HCT116 (cell line): ENCODE data around the gene AEBP1. TPM values are rescaled to one million over a fixed set of nuclear protein-coding genes. Genes with fewer than 3 reads are reported as not detected.

Experiments used
- ATAC-seq: fragments of 200-7000 bp; cut with Tn5 transposase; 2 replicates; pipeline ENCODE4 v1.9.1; 2020; ENCODE audit warnings: mild to moderate bottlenecking, moderate library complexity
- BruUV-seq: library from RNA; stranded (reverse); fragments of 400-500 nt; replicated peaks from 2 replicates; lab custom pipeline; 2021; lab: Mats Ljungman, UMichigan
- CTCF ChIA-PET: fragments of 300-600 bp; sonication (Branson Sonifier 250); formaldehyde crosslinking; loops from one replicate; lab custom pipeline; 2021; ENCODE audit warnings: antibody characterized with exemption; lab: Charles Lee
- POLR2A ChIA-PET: fragments of 300-600, 350-600 bp; sonication (Branson Sonifier 250); formaldehyde crosslinking; loops from one replicate; lab custom pipeline; 2021; ENCODE audit warnings: antibody characterized with exemption; lab: Charles Lee
- RAD21 ChIA-PET, 2 experiments: fragments of 300-600 bp; sonication (Branson Sonifier 250); formaldehyde crosslinking; loops; one replicate each; lab custom pipeline; 2023; ENCODE audit warnings: low total read pairs in 2 of 2; ENCODE audit not compliant: uncharacterized antibody in 2 of 2, unreplicated experiment in 2 of 2, low non-redundant PET in 1 of 2; lab: Charles Lee
- DNase-seq: peaks from one replicate; pipeline ENCODE4 v3.0.0-alpha.2; 2010; ENCODE audit warnings: low read depth, low spot score
- H2AFZ ChIP-seq: fragments of 200-600 bp; shearing (Covaris generic), sonication (generic); 2 replicates; pipeline ENCODE4 v1.6.1; 2017; ENCODE audit warnings: low read depth, mixed run types, mixed read lengths, antibody characterized with exemption, low read length; ENCODE audit not compliant: poor library complexity, severe bottlenecking
- H3K27ac ChIP-seq: 2 replicates; pipeline ENCODE4 v1.5.1; 2012; ENCODE audit warnings: low read depth, low read length
- H3K27me3 ChIP-seq: fragments of 200-600 bp; sonication (generic); 2 replicates; pipeline ENCODE4 v1.6.1; 2016; ENCODE audit warnings: mixed run types, low read length, mixed read lengths; ENCODE audit not compliant: insufficient read depth
- H3K36me3 ChIP-seq, 2 experiments: fragments of 200-500 bp in 1 of 2; fragments of 200-600 bp in 1 of 2; sonication (Bioruptor generic) in 1 of 2; sonication (generic) in 1 of 2; 2 replicates each; pipeline versions ENCODE4 v1.5.1 to v1.6.1; 2014 to 2016; ENCODE audit warnings: low read length in 2 of 2, inconsistent platforms in 1 of 2, mixed read lengths in 1 of 2, mixed run types in 1 of 2; ENCODE audit not compliant: insufficient read depth in 2 of 2, control insufficient read depth in 1 of 2
- H3K4me1 ChIP-seq, 2 experiments: fragments of 200-600 bp in 1 of 2; sonication (generic) in 1 of 2; 2 replicates each; pipeline versions ENCODE4 v1.5.1 to v1.6.1; 2012 to 2017; ENCODE audit warnings: low read length in 2 of 2, inconsistent platforms in 1 of 2, mild to moderate bottlenecking in 1 of 2, mixed read lengths in 1 of 2, mixed run types in 1 of 2, moderate library complexity in 1 of 2; ENCODE audit not compliant: insufficient read depth in 2 of 2, control insufficient read depth in 1 of 2
- H3K4me2 ChIP-seq: fragments of 200-600 bp; sonication (generic); 2 replicates; pipeline ENCODE4 v1.6.1; 2017; ENCODE audit warnings: mixed run types, low read length, mixed read lengths
- H3K4me3 ChIP-seq, 2 experiments: fragments of 200-600 bp in 1 of 2; sonication (generic) in 1 of 2; replicated peaks in 1 of 2; 2 replicates each; pipeline ENCODE4 v1.5.1; 2011 to 2016; ENCODE audit warnings: low read length in 2 of 2, control low read depth in 1 of 2, low read depth in 1 of 2, mild to moderate bottlenecking in 1 of 2, mixed read lengths in 1 of 2, mixed run types in 1 of 2
- H3K79me2 ChIP-seq: fragments of 200-600 bp; sonication (generic); 2 replicates; pipeline ENCODE4 v1.6.1; 2017; ENCODE audit warnings: mild to moderate bottlenecking, mixed run types, low read length, moderate library complexity, mixed read lengths; ENCODE audit not compliant: insufficient read depth
- H3K9ac ChIP-seq: fragments of 200-600 bp; sonication (generic); 2 replicates; pipeline ENCODE4 v1.6.1; 2016; ENCODE audit warnings: low read length, mixed read lengths
- H3K9me2 ChIP-seq: fragments of 200-600 bp; sonication (generic), shearing (Covaris generic); 2 replicates; pipeline ENCODE4 v1.6.1; 2017; ENCODE audit warnings: mixed run types, mild to moderate bottlenecking, moderate library complexity; ENCODE audit not compliant: insufficient read depth
- H3K9me3 ChIP-seq, 2 experiments: fragments of 200-500 bp in 1 of 2; fragments of 200-600 bp in 1 of 2; sonication (Bioruptor generic) in 1 of 2; sonication (generic) in 1 of 2; 2 replicates each; pipeline ENCODE4 v1.6.1; 2014 to 2017; ENCODE audit warnings: low read length in 2 of 2, mixed read lengths in 2 of 2, inconsistent platforms in 1 of 2, low read depth in 1 of 2, mild to moderate bottlenecking in 1 of 2, mixed run types in 1 of 2, moderate library complexity in 1 of 2; ENCODE audit not compliant: control insufficient read depth in 1 of 2, insufficient read depth in 1 of 2
- H4K20me1 ChIP-seq: fragments of 200-600 bp; sonication (generic), shearing (Covaris generic); 2 replicates; pipeline ENCODE4 v1.6.1; 2017; ENCODE audit warnings: mixed run types, mild to moderate bottlenecking, moderate library complexity; ENCODE audit not compliant: insufficient read depth
- CBX3 ChIP-seq: IDR thresholded peaks from 2 replicates; pipeline ENCODE4 v1.6.1; 2012; ENCODE audit warnings: low read depth
- EGR1 ChIP-seq: IDR thresholded peaks from 2 replicates; pipeline ENCODE4 v1.6.1; 2012; ENCODE audit warnings: low read depth
- EZH2 ChIP-seq: fragments of 200-600 bp; sonication (generic); IDR thresholded peaks from 2 replicates; pipeline ENCODE4 v1.6.1; 2017; ENCODE audit warnings: antibody characterized with exemption, mixed run types
- EZH2phosphoT487 ChIP-seq: fragments of 200-600 bp; IDR thresholded peaks from 2 replicates; pipeline ENCODE4 v1.6.1; 2018; ENCODE audit warnings: antibody characterized with exemption, borderline replicate concordance
- FOSL1 ChIP-seq: IDR thresholded peaks from 2 replicates; pipeline ENCODE4 v1.6.1; 2012; ENCODE audit warnings: low read depth
- RAD21 ChIP-seq: IDR thresholded peaks from 2 replicates; pipeline ENCODE4 v1.6.1; 2012; ENCODE audit warnings: low read depth, mild to moderate bottlenecking
- SP1 ChIP-seq: IDR thresholded peaks from 2 replicates; pipeline ENCODE4 v1.6.1; 2012; ENCODE audit warnings: low read depth
- YY1 ChIP-seq: IDR thresholded peaks from 2 replicates; pipeline ENCODE4 v1.6.1; 2011; ENCODE audit warnings: low read length, low read depth, moderate library complexity, mild to moderate bottlenecking; ENCODE audit not compliant: insufficient replicate concordance; ENCODE audit errors: extremely low read depth
- ZNF274 ChIP-seq: fragments of 200-500 bp; sonication (Bioruptor generic); IDR thresholded peaks from 2 replicates; pipeline ENCODE4 v1.6.1; 2014; ENCODE audit warnings: mild to moderate bottlenecking, low read depth, low read length, inconsistent platforms
- intact Hi-C: fragments of 100-400 bp; cut with micrococcal nuclease; formaldehyde crosslinking; loops from 2 replicates; pipeline ENCODE4 v1.10.0; 2022
- total RNA-seq: library from RNA; stranded (reverse); gene quantifications from one replicate; pipeline ENCODE4 v1.2.1, GENCODE V29; 2021; ENCODE audit not compliant: unreplicated experiment
- TF ChIP-seq, protein P1 (sequence below), 3 experiments: fragments of 200-600 bp in 1 of 3; sonication (generic) in 1 of 3; IDR thresholded peaks in 2 of 3; conservative IDR thresholded peaks in 1 of 3; 2 replicates each; pipeline ENCODE4 v1.5.1; 2012 to 2017; ENCODE audit warnings: low read depth in 2 of 3, low read length in 2 of 3, antibody characterized with exemption in 1 of 3, borderline replicate concordance in 1 of 3, control low read depth in 1 of 3, mild to moderate bottlenecking in 1 of 3, mixed read lengths in 1 of 3, mixed run types in 1 of 3, moderate library complexity in 1 of 3; ENCODE audit not compliant: insufficient read depth in 1 of 3

AEBP1 gene
- total RNA-seq, 1 experiment from 2014 or later, result 0.49 TPM

GRCh38 chr7:44116087-44116788 lies 12.1 kb downstream of the AEBP1 start:
- Histone ChIP-seq H4K20me1 (no peaks in the 10 kb centered on the region), H3K9me2 (no peaks in the 10 kb centered on the region), H3K27me3 (no peaks in the 10 kb centered on the region), H3K4me1 (no peaks in the 10 kb centered on the region), H3K27ac (no peak overlapping the region), H3K9ac (no peak overlapping the region), H3K4me3 (no peak overlapping the region), H3K79me2 (peaks cover 27% of the 10 kb centered on the region), H2AFZ (no peak overlapping the region), H3K9me3 (no peaks in the 10 kb centered on the region), H3K4me2 (no peak overlapping the region), H3K36me3 (peaks cover 31 to 32% of the 10 kb centered on the region in 2 experiments)
- ChIA-PET RAD21 (no interaction called here), CTCF (no interaction called here), POLR2A (no interaction called here)
- no TSS peak for BruUV-seq
- no peak for DNase-seq
- intact Hi-C loops, result no loop called here
- ATAC-seq, result no peak
- TF ChIP-seq, protein P1, sequence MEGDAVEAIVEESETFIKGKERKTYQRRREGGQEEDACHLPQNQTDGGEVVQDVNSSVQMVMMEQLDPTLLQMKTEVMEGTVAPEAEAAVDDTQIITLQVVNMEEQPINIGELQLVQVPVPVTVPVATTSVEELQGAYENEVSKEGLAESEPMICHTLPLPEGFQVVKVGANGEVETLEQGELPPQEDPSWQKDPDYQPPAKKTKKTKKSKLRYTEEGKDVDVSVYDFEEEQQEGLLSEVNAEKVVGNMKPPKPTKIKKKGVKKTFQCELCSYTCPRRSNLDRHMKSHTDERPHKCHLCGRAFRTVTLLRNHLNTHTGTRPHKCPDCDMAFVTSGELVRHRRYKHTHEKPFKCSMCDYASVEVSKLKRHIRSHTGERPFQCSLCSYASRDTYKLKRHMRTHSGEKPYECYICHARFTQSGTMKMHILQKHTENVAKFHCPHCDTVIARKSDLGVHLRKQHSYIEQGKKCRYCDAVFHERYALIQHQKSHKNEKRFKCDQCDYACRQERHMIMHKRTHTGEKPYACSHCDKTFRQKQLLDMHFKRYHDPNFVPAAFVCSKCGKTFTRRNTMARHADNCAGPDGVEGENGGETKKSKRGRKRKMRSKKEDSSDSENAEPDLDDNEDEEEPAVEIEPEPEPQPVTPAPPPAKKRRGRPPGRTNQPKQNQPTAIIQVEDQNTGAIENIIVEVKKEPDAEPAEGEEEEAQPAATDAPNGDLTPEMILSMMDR (IDR thresholded peaks at IDR 0.05 in 2 of 3, conservative IDR thresholded peaks at IDR 0.05 in 1 of 3; ENCODE audit: borderline replicate concordance in 1 of 3, insufficient read depth in 1 of 3, low read depth in 2 of 3, low read length in 2 of 3), result no peak
- TF ChIP-seq RAD21 (no peak), ZNF274 (no peak)

DNA sequence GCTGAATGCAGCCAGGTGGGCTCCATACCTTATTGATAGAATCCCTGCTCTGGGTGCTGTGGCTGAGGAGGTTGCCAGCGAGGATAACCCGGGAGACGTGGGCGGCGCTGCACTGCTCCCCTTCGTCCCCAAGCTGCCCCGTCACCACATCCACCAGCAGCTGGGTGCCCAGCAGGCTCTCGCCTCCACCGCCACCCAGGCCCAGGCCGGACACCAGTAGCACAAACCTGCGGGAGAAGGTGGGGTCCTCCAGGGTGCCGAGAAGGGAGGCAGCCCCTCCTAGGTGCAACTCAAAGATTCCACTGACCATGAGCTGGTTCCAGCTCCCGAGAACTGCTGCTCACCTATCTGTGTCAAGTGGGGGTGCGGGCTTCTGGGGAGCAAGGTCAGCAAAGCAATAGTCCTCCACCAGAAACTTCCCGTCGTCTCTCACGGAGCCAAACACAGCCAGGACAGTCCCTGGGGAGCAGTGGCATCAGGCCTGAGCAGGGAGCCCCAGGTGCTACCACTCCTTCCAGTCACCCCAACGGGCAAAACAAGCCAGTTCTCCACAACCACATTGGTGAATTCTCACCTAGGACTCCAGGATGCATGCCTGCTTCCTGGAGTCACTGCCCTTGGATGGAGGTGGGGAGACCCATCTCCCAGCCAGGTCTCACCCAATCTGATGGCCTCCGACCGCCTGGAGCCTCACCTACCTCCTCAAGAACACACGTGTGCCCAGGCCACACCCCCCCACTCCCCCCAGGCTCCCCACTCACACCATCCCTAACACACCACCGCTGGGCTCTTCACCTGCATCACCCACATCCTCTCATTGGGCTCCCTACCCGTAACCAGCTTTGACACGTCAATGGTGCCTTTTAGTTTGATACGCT lies 12.9 kb downstream of the AEBP1 start:
- Histone ChIP-seq H3K36me3 (peaks cover 31 to 40% of the 10 kb centered on the region in 2 experiments), H3K27me3 (no peaks in the 10 kb centered on the region), H4K20me1 (no peaks in the 10 kb centered on the region), H3K4me2 (no peak overlapping the region), H3K9me3 (no peaks in the 10 kb centered on the region), H3K4me1 (peaks cover under 1 to 3% of the 10 kb centered on the region in 2 experiments; a peak in 2 of 4 replicates), H2AFZ (no peak overlapping the region), H3K4me3 (no peak overlapping the region), H3K79me2 (peaks cover 35% of the 10 kb centered on the region), H3K9ac (no peak overlapping the region), H3K27ac (no peak overlapping the region), H3K9me2 (no peaks in the 10 kb centered on the region)
- CTCF ChIA-PET, result no interaction called here
- DNase-seq (no peak), ATAC-seq (no peak)
- RAD21 ChIA-PET, result no interaction called here
- intact Hi-C loops, result no loop called here
- POLR2A ChIA-PET, result no interaction called here
- no TSS peak for BruUV-seq
- TF ChIP-seq YY1, result no peak
- TF ChIP-seq CBX3, result no peak
- TF ChIP-seq EZH2, result no peak
- no peak for TF ChIP-seq EZH2phosphoT487
- TF ChIP-seq SP1, result no peak
- TF ChIP-seq FOSL1, result no peak
- no peak for TF ChIP-seq EGR1
- TF ChIP-seq, protein P1 (IDR thresholded peaks at IDR 0.05 in 2 of 3, conservative IDR thresholded peaks at IDR 0.05 in 1 of 3; ENCODE audit: borderline replicate concordance in 1 of 3, insufficient read depth in 1 of 3, low read depth in 2 of 3, low read length in 2 of 3), result no peak
- TF ChIP-seq RAD21, result no peak
